CD14-positive monocyte (primary cell): Measurements from ENCODE around the gene ATP8B3. TPM values are rescaled to one million over a fixed set of nuclear protein-coding genes. Genes with fewer than 3 reads are reported as not detected.
"Not testable (repeated sequence)": the region's sequence is repeated elsewhere in the genome, so short reads cannot be mapped to it uniquely, and the experiment has no call there.

ENCODE experiments used
- DNase-seq, 3 donors: peaks; one replicate each; pipeline ENCODE4 v3.0.0-alpha.2; 2011 to 2022
- H2AFZ ChIP-seq: 2 replicates; pipeline ENCODE4 v1.6.0; 2012; ENCODE audit warnings: mild to moderate bottlenecking, low read depth, low read length, inconsistent platforms; ENCODE audit not compliant: insufficient read depth, poor library complexity, severe bottlenecking
- H3K27ac ChIP-seq, 2 donors: 1 replicate in 1 of 2; 2 replicates in 1 of 2; pipeline ENCODE4 v1.5.1; 2012 to 2013; ENCODE audit warnings: low read length in 2 of 2, control low read depth in 1 of 2, inconsistent platforms in 1 of 2, low read depth in 1 of 2, mild to moderate bottlenecking in 1 of 2
- H3K27me3 ChIP-seq, 2 donors: one replicate each; pipeline versions ENCODE4 v1.6.0 to v1.6.1; 2011 to 2013; ENCODE audit warnings: low read length in 2 of 2; ENCODE audit not compliant: control insufficient read depth in 2 of 2, insufficient read depth in 2 of 2
- H3K36me3 ChIP-seq, 2 donors: replicated peaks in 1 of 2; 1 replicate in 1 of 2; 2 replicates in 1 of 2; pipeline versions ENCODE4 v1.5.1 to v1.6.1; 2012 to 2013; ENCODE audit warnings: low read length in 2 of 2, control low read depth in 1 of 2, inconsistent platforms in 1 of 2, mild to moderate bottlenecking in 1 of 2; ENCODE audit not compliant: insufficient read depth in 2 of 2, control insufficient read depth in 1 of 2
- H3K4me1 ChIP-seq, 2 donors: 1 replicate in 1 of 2; 2 replicates in 1 of 2; pipeline versions ENCODE4 v1.5.1 to v1.6.1; 2012 to 2013; ENCODE audit warnings: low read length in 2 of 2, control low read depth in 1 of 2, inconsistent platforms in 1 of 2, mild to moderate bottlenecking in 1 of 2, moderate library complexity in 1 of 2; ENCODE audit not compliant: insufficient read depth in 2 of 2, control insufficient read depth in 1 of 2
- H3K4me2 ChIP-seq: replicated peaks from 2 replicates; pipeline ENCODE3; 2012; ENCODE audit warnings: low read length, moderate library complexity, mild to moderate bottlenecking; ENCODE audit not compliant: poor library complexity, severe bottlenecking; ENCODE audit errors: extremely low read depth
- H3K4me3 ChIP-seq, 3 experiments: fragments of 200-600 bp in 1 of 3; sonication (generic) in 1 of 3; replicated peaks in 1 of 3; 1 replicate in 2 of 3; 2 replicates in 1 of 3; pipeline ENCODE4 v1.5.1; 2011 to 2013; ENCODE audit warnings: low read length in 3 of 3, mild to moderate bottlenecking in 3 of 3, control low read depth in 2 of 3, low read depth in 2 of 3, inconsistent platforms in 1 of 3, moderate library complexity in 1 of 3
- H3K79me2 ChIP-seq: 2 replicates; pipeline ENCODE4 v1.6.0; 2012; ENCODE audit warnings: mild to moderate bottlenecking, control low read depth, inconsistent platforms, low read length, moderate library complexity; ENCODE audit not compliant: insufficient read depth
- H3K9ac ChIP-seq: 2 replicates; pipeline ENCODE4 v1.6.0; 2017; ENCODE audit warnings: low read length, mild to moderate bottlenecking; ENCODE audit not compliant: insufficient read depth, poor library complexity, severe bottlenecking
- H3K9me3 ChIP-seq, 2 donors: replicated peaks in 1 of 2; 1 replicate in 1 of 2; 2 replicates in 1 of 2; pipeline versions ENCODE4 v1.5.1 to v1.6.1; 2012 to 2013; ENCODE audit warnings: low read length in 2 of 2, control low read depth in 1 of 2; ENCODE audit not compliant: control insufficient read depth in 1 of 2, insufficient read depth in 1 of 2
- H4K20me1 ChIP-seq: 2 replicates; pipeline ENCODE4 v1.6.0; 2012; ENCODE audit warnings: mild to moderate bottlenecking, low read length, control low read depth, moderate library complexity; ENCODE audit not compliant: insufficient read depth
- H3K27ac Mint-ChIP-seq, 7 donors: one replicate each; pipeline ENCODE4 v1.8.0; 2020; ENCODE audit warnings: mild to moderate bottlenecking in 7 of 7, mixed read lengths in 7 of 7, moderate library complexity in 6 of 7, inconsistent platforms in 2 of 7
- H3K27me3 Mint-ChIP-seq, 3 donors: one replicate each; pipeline ENCODE4 v1.8.0; 2021 to 2022; ENCODE audit warnings: low read depth in 3 of 3, mild to moderate bottlenecking in 3 of 3, mixed read lengths in 3 of 3, moderate library complexity in 3 of 3, inconsistent platforms in 1 of 3
- H3K36me3 Mint-ChIP-seq, 2 donors: one replicate each; pipeline ENCODE4 v1.8.0; 2020; ENCODE audit warnings: mixed read lengths in 2 of 2, inconsistent platforms in 1 of 2, mild to moderate bottlenecking in 1 of 2
- H3K4me1 Mint-ChIP-seq: one replicate; pipeline ENCODE4 v1.8.0; 2020; ENCODE audit warnings: mild to moderate bottlenecking, mixed read lengths
- H3K4me3 Mint-ChIP-seq, 2 donors: one replicate each; pipeline ENCODE4 v1.8.0; 2020; ENCODE audit warnings: mild to moderate bottlenecking in 2 of 2, mixed read lengths in 2 of 2, moderate library complexity in 1 of 2
- H3K9me3 Mint-ChIP-seq, 7 donors: one replicate each; pipeline ENCODE4 v1.8.0; 2020 to 2022; ENCODE audit warnings: mixed read lengths in 7 of 7, mild to moderate bottlenecking in 6 of 7, moderate library complexity in 6 of 7, inconsistent platforms in 2 of 7
- WGBS: methylation state at CpG from one replicate; pipeline ENCODE4 v1.1.5; 2013; ENCODE audit warnings: missing lambda C conversion rate; ENCODE audit not compliant: insufficient coverage; 5-methylcytosine and 5-hydroxymethylcytosine counted together
- intact Hi-C, 2 donors: fragments of 100-400 bp; cut with micrococcal nuclease; formaldehyde crosslinking; loops; one replicate each; pipeline versions ENCODE4 v1.15.0 to v1.15.1; 2023
- polyA plus RNA-seq, 3 donors: library from polyadenylated mRNA; depleted of rRNA in 1 of 3; unstranded in 2 of 3; stranded (reverse) in 1 of 3; fragments of 300-500 nt in 2 of 3; fragments of >200 nt in 1 of 3; fragmentation: Illumina TruSeq in 2 of 3; gene quantifications; 1 replicate in 2 of 3; 2 replicates in 1 of 3; pipeline ENCODE4 v1.2.3, GENCODE V29; 2012 to 2021
- TF ChIP-seq, protein P1 (sequence below): fragments of 200-600 bp; IDR thresholded peaks from one replicate; pipeline ENCODE4 v1.8.0; 2022; ENCODE audit warnings: antibody characterized with exemption, mild to moderate bottlenecking

The ATP8B3 gene
- polyA plus RNA-seq, 3 donors, result 1.6 to 8.2 (median 1.8) TPM

DNA sequence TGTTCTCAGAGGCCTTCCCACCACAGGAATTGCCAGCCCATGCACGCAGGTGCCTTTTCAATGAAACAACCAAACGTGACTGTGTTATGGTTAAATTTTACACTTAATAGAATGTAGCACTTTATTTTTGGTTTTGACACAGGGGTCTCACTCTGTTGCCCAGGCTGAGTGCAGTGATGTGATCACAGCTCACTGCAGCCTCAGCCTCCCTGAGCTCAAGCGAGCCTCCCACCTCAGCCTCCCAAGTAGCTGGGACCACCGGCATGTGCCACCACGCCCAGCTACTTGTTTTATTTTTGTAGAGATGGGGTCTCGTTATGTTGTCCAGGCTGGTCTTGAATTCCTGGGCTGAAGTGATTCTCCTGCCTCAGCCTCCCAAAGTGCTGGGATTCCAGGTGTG, 7.2 kb downstream of the ATP8B3 start:
- Histone ChIP-seq H3K9ac (no peak overlapping the region), H3K79me2 (no peaks in the 10 kb centered on the region), H3K27ac (no peak overlapping the region), H4K20me1 (no peaks in the 10 kb centered on the region), H3K4me2 (no peak overlapping the region), H3K36me3 (peaks cover 22 to 23% of the 10 kb centered on the region in 2 donors), H2AFZ (no peak overlapping the region), H3K4me3 (no peak overlapping the region), H3K9me3 (no peaks in the 10 kb centered on the region), H3K27me3 (no peaks in the 10 kb centered on the region), H3K4me1 (no peaks in the 10 kb centered on the region)
- Mint-ChIP-seq H3K27ac (no peak overlapping the region), H3K27me3 (no peaks in the 10 kb centered on the region), H3K36me3 (peaks cover 37 to 75% of the 10 kb centered on the region in 2 donors), H3K9me3 (no peaks in the 10 kb centered on the region), H3K4me1 (peaks cover 2% of the 10 kb centered on the region), H3K4me3 (no peak overlapping the region)
- WGBS, result no CpG with 5 or more reads among the region's 6 CpGs
- TF ChIP-seq, protein P1, sequence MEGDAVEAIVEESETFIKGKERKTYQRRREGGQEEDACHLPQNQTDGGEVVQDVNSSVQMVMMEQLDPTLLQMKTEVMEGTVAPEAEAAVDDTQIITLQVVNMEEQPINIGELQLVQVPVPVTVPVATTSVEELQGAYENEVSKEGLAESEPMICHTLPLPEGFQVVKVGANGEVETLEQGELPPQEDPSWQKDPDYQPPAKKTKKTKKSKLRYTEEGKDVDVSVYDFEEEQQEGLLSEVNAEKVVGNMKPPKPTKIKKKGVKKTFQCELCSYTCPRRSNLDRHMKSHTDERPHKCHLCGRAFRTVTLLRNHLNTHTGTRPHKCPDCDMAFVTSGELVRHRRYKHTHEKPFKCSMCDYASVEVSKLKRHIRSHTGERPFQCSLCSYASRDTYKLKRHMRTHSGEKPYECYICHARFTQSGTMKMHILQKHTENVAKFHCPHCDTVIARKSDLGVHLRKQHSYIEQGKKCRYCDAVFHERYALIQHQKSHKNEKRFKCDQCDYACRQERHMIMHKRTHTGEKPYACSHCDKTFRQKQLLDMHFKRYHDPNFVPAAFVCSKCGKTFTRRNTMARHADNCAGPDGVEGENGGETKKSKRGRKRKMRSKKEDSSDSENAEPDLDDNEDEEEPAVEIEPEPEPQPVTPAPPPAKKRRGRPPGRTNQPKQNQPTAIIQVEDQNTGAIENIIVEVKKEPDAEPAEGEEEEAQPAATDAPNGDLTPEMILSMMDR, result no peak
- intact Hi-C loops, result no loop called here
- DNase-seq, result no peak

DNA sequence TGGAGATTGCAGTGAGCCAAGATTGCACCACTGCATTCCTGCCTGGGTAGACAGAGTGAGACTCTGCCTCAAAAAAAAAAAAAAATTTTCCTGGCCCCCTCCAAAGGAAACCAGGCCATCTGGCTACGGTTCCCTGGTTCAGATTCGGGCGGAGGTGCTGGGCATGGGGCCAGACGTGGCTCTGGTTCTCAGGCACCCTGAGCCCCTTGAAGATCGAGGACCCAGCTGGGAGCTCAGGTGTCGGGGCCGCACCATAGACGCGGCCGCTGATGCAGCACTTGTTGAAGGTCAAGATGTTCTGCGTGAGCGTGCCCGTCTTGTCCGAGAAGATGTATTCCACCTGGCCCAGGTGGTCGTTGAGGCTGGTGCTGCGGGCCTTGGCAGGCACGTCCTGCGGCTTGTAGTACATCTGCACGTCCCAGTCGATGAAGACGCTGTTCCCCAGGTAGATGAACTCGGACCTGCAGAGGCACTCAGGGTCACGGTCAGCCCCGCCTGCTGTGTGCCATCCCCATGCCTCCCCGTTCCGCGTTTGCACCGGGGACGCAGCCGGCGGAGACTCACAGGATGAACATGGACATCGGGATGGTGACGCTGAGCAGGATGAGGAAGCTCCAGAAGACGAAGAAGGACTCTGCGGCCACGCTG, 12.3 kb downstream of the ATP8B3 start:
- peaks cover 8% of the 10 kb centered on the region for H3K4me1 Mint-ChIP-seq
- Histone ChIP-seq H3K36me3 (peaks cover 15 to 18% of the 10 kb centered on the region in 2 donors), H2AFZ (no peak overlapping the region), H4K20me1 (no peaks in the 10 kb centered on the region), H3K27ac (no peak overlapping the region), H3K27me3 (peaks cover 0 to 7% of the 10 kb centered on the region in 2 donors), H3K9me3 (no peaks in the 10 kb centered on the region), H3K79me2 (no peaks in the 10 kb centered on the region), H3K4me2 (no peak overlapping the region), H3K4me1 (peaks cover 3 to 7% of the 10 kb centered on the region in 2 donors), H3K9ac (no peak overlapping the region), H3K4me3 (no peak overlapping the region)
- peaks cover 26 to 60% of the 10 kb centered on the region in 2 donors for H3K36me3 Mint-ChIP-seq
- 96% methylated on average over 36 of the region's 36 CpGs for WGBS
- TF ChIP-seq, protein P1, result no peak
- H3K27ac Mint-ChIP-seq, result no peak overlapping the region
- H3K9me3 Mint-ChIP-seq, result no peaks in the 10 kb centered on the region
- H3K27me3 Mint-ChIP-seq, result peaks cover 0 to 22% (median 14%) of the 10 kb centered on the region in 3 donors
- intact Hi-C loops, result no loop called here
- no peak for DNase-seq
- H3K4me3 Mint-ChIP-seq, result no peak overlapping the region

DNA sequence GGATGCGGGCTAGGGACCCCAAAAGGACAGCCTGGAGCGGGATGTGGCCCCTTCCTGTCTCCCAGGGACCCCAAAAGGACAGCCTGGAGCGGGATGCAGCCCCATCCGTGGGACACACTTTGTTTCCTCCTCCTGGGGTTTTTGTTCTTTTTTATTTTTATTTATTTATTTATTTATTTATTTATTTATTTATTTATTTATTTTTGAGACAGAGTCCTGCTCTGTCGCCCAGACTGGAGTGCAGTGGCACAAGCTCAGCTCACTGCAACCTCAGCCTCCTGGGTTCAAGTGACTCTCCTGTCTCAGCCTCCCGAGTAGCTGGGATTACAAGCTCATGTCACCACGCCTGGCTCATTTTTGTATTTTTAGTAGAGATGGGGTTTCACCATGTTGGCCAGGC, 14.8 kb downstream of the ATP8B3 start:
- H3K27ac Mint-ChIP-seq, H3K9ac ChIP-seq, H3K4me3 ChIP-seq, H3K9me3 ChIP-seq, H3K4me3 Mint-ChIP-seq, H3K4me1 Mint-ChIP-seq, H3K4me2 ChIP-seq, DNase-seq, intact Hi-C loops, H3K79me2 ChIP-seq, H3K9me3 Mint-ChIP-seq, H3K27me3 ChIP-seq, H3K27ac ChIP-seq, H2AFZ ChIP-seq, H4K20me1 ChIP-seq, H3K4me1 ChIP-seq: not testable (repeated sequence)
- peaks cover 0 to 26% (median 17%) of the 10 kb centered on the region in 3 donors for H3K27me3 Mint-ChIP-seq
- H3K36me3 ChIP-seq, result peaks cover 8 to 15% of the 10 kb centered on the region in 2 donors
- H3K36me3 Mint-ChIP-seq, result peaks cover 8 to 35% of the 10 kb centered on the region in 2 donors
- WGBS, result 100% methylated on average over 2 of the region's 7 CpGs
